H1 (cell line): ENCODE data around the gene SPOCK2.

Experiments
- ASH2L ChIP-seq: fragments of 200-600, 300-600 bp; sonication (generic); IDR thresholded peaks from one replicate; pipeline ENCODE4 v1.7.1; 2017; ENCODE audit warnings: low read length
- BACH1 ChIP-seq: IDR thresholded peaks from 2 replicates; pipeline ENCODE4 v1.6.1; 2012; ENCODE audit warnings: low read length, improper control_type of control experiment
- BRCA1 ChIP-seq: IDR thresholded peaks from 2 replicates; pipeline ENCODE4 v1.6.1; 2012; ENCODE audit warnings: low read depth, low read length, improper control_type of control experiment
- GABPA ChIP-seq: IDR thresholded peaks from 2 replicates; pipeline ENCODE4 v1.6.1; 2011; ENCODE audit warnings: mild to moderate bottlenecking, low read length, moderate library complexity, borderline replicate concordance; ENCODE audit not compliant: insufficient read depth
- HDAC2 ChIP-seq, 2 experiments: fragments of 300-600 bp in 1 of 2; sonication (generic) in 1 of 2; IDR thresholded peaks; 2 replicates each; pipeline ENCODE4 v1.6.1; 2011 to 2012; ENCODE audit warnings: low read depth in 2 of 2, low read length in 2 of 2, mild to moderate bottlenecking in 2 of 2, moderate library complexity in 2 of 2, borderline replicate concordance in 1 of 2, inconsistent platforms in 1 of 2
- JUND ChIP-seq: IDR thresholded peaks from 2 replicates; pipeline ENCODE4 v1.6.1; 2011; ENCODE audit warnings: mild to moderate bottlenecking, improper control_type of control experiment, low read length
- MAFK ChIP-seq: IDR thresholded peaks from 2 replicates; pipeline ENCODE4 v1.6.1; 2012; ENCODE audit warnings: low read depth, mild to moderate bottlenecking, improper control_type of control experiment, low read length
- NRF1 ChIP-seq: IDR thresholded peaks from 2 replicates; pipeline ENCODE4 v1.6.1; 2011; ENCODE audit warnings: mild to moderate bottlenecking, low read depth, low read length, improper control_type of control experiment
- POLR2A ChIP-seq, 2 experiments: IDR thresholded peaks; 1 replicate in 1 of 2; 2 replicates in 1 of 2; pipeline ENCODE4 v1.6.1; 2011; ENCODE audit warnings: low read depth in 2 of 2, low read length in 2 of 2, mild to moderate bottlenecking in 2 of 2; ENCODE audit errors: control extremely low read depth in 1 of 2
- POLR2AphosphoS5 ChIP-seq: IDR thresholded peaks from 2 replicates; pipeline ENCODE4 v1.6.1; 2011; ENCODE audit warnings: low read depth, low read length
- SP4 ChIP-seq: IDR thresholded peaks from 2 replicates; pipeline ENCODE4 v1.6.1; 2012; ENCODE audit warnings: low read length, inconsistent platforms
- SRF ChIP-seq: IDR thresholded peaks from 2 replicates; pipeline ENCODE4 v1.6.1; 2011; ENCODE audit warnings: mild to moderate bottlenecking, low read depth, low read length, moderate library complexity
- TF ChIP-seq, protein P1 (sequence below), 3 experiments: IDR thresholded peaks; 1 replicate in 2 of 3; 2 replicates in 1 of 3; pipeline versions ENCODE4 v1.5.1 to v1.6.1; 2011; ENCODE audit warnings: low read length in 3 of 3, mild to moderate bottlenecking in 3 of 3, inconsistent platforms in 2 of 3, low read depth in 1 of 3, moderate library complexity in 1 of 3; ENCODE audit not compliant: insufficient read depth in 1 of 3; ENCODE audit errors: control extremely low read depth in 1 of 3
- TF ChIP-seq, protein P2 (sequence below): IDR thresholded peaks from 2 replicates; pipeline ENCODE4 v1.6.1; 2012; ENCODE audit warnings: low read length, inconsistent platforms

DNA sequence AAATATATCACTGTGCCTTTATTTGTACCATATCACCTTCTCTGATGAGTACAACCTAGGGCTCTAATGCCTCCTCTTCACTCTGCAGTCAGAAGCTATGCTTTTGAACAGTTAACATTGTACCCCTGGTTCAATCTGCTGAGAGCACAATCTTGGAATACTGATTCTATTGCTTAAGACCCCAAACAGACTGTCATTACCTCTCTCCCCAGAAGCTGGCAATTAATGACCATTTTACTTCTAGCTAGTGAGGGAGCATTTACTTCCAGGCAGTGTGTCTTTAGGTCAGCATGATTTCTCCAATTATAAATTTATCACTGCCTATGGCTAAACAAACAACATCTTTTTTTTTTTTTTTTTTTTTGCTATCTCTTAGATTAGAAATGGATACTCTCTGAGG, 36.0 kb upstream of the SPOCK2 start:
- no peak for TF ChIP-seq SRF
- no peak for TF ChIP-seq MAFK
- TF ChIP-seq SP4, result no peak
- no peak for TF ChIP-seq JUND
- no peak for TF ChIP-seq POLR2AphosphoS5
- TF ChIP-seq, protein P1, sequence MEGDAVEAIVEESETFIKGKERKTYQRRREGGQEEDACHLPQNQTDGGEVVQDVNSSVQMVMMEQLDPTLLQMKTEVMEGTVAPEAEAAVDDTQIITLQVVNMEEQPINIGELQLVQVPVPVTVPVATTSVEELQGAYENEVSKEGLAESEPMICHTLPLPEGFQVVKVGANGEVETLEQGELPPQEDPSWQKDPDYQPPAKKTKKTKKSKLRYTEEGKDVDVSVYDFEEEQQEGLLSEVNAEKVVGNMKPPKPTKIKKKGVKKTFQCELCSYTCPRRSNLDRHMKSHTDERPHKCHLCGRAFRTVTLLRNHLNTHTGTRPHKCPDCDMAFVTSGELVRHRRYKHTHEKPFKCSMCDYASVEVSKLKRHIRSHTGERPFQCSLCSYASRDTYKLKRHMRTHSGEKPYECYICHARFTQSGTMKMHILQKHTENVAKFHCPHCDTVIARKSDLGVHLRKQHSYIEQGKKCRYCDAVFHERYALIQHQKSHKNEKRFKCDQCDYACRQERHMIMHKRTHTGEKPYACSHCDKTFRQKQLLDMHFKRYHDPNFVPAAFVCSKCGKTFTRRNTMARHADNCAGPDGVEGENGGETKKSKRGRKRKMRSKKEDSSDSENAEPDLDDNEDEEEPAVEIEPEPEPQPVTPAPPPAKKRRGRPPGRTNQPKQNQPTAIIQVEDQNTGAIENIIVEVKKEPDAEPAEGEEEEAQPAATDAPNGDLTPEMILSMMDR (IDR thresholded peaks at IDR 0.05; ENCODE audit: control extremely low read depth in 1 of 3, insufficient read depth in 1 of 3, low read depth in 1 of 3, low read length in 3 of 3), result no peak
- TF ChIP-seq NRF1, result no peak
- TF ChIP-seq GABPA, result no peak
- TF ChIP-seq BRCA1, result no peak
- TF ChIP-seq ASH2L, result no peak
- TF ChIP-seq HDAC2 (IDR thresholded peaks at IDR 0.05; ENCODE audit: borderline replicate concordance in 1 of 2, low read depth in 2 of 2, low read length in 2 of 2), result no peak
- TF ChIP-seq, protein P2, sequence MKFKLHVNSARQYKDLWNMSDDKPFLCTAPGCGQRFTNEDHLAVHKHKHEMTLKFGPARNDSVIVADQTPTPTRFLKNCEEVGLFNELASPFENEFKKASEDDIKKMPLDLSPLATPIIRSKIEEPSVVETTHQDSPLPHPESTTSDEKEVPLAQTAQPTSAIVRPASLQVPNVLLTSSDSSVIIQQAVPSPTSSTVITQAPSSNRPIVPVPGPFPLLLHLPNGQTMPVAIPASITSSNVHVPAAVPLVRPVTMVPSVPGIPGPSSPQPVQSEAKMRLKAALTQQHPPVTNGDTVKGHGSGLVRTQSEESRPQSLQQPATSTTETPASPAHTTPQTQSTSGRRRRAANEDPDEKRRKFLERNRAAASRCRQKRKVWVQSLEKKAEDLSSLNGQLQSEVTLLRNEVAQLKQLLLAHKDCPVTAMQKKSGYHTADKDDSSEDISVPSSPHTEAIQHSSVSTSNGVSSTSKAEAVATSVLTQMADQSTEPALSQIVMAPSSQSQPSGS, result no peak
- no peak for TF ChIP-seq POLR2A (IDR thresholded peaks at IDR 0.05; ENCODE audit: control extremely low read depth in 1 of 2, low read depth in 2 of 2, low read length in 2 of 2)
- no peak for TF ChIP-seq BACH1
